Stomach (tissue), 9 donors: ENCODE results near the gene SLC35D2. TPM values are rescaled to one million over a fixed set of nuclear protein-coding genes. Genes with fewer than 3 reads are reported as not detected.
A peak's percentile ranks its signal among the peaks of the same experiment; 100 is the strongest.

Experiments
- DNase-seq, 2 donors: peaks; one replicate each; pipeline versions ENCODE4 v3.0.0 to v3.0.0-alpha.2; 2013 to 2019
- H3K27ac ChIP-seq, 5 donors: fragments of 200-600 bp in 4 of 5; sonication (generic) in 4 of 5; one replicate each; pipeline ENCODE4 v1.5.1; 2013 to 2019; ENCODE audit warnings: mild to moderate bottlenecking in 1 of 5, moderate library complexity in 1 of 5
- H3K27me3 ChIP-seq, 3 donors: fragments of 200-600 bp; sonication (generic); one replicate each; pipeline ENCODE4 v1.5.1; 2017 to 2019; ENCODE audit warnings: mixed run types in 1 of 3
- H3K36me3 ChIP-seq, 4 donors: fragments of 200-600 bp; sonication (generic); 1 replicate in 3 of 4; 2 replicates in 1 of 4; pipeline ENCODE4 v1.5.1; 2016 to 2019
- H3K4me1 ChIP-seq, 4 donors: fragments of 200-600 bp; sonication (generic); one replicate each; pipeline ENCODE4 v1.5.1; 2016 to 2019
- H3K4me3 ChIP-seq, 4 donors: fragments of 200-600 bp; sonication (generic) in 3 of 4; one replicate each; pipeline ENCODE4 v1.5.1; 2016 to 2019; ENCODE audit warnings: mild to moderate bottlenecking in 1 of 4
- H3K9me3 ChIP-seq, 4 donors: fragments of 200-600 bp; sonication (generic); one replicate each; pipeline ENCODE4 v1.5.1; 2016 to 2019
- EP300 ChIP-seq: sonication (generic); formaldehyde crosslinking; IDR thresholded peaks from one replicate; pipeline ENCODE4 v1.6.1; 2017; ENCODE audit warnings: antibody characterized with exemption
- POLR2A ChIP-seq, 4 donors: fragments of 450-650 bp; IDR thresholded peaks; one replicate each; pipeline ENCODE4 v1.6.1; 2016; ENCODE audit warnings: antibody characterized with exemption in 4 of 4, control low read depth in 2 of 4, mild to moderate bottlenecking in 1 of 4, moderate library complexity in 1 of 4
- POLR2AphosphoS5 ChIP-seq, 3 donors: sonication (generic); formaldehyde crosslinking; IDR thresholded peaks; one replicate each; pipeline ENCODE4 v1.6.1; 2016; ENCODE audit warnings: antibody characterized with exemption in 3 of 3
- WGBS, 5 donors: extraction: QIAGEN DNeasy Blood & Tissue Kit in 3 of 5; methylation state at CpG; one replicate each; pipeline versions ENCODE4 v1.1.5 to v1.1.7; 2013 to 2018; 5-methylcytosine and 5-hydroxymethylcytosine counted together
- intact Hi-C: fragments of 100-400 bp; cut with DNase I; formaldehyde crosslinking; loops from one replicate; pipeline ENCODE4 v1.15.1; 2023; ENCODE audit warnings: low total_unique reads
- polyA plus RNA-seq, 3 donors: library from polyadenylated mRNA; stranded (reverse); fragments of 200-250 nt; gene quantifications; one replicate each; pipeline ENCODE4 v1.2.3, GENCODE V29; 2013
- total RNA-seq, 5 donors: library from RNA; depleted of rRNA; stranded (reverse); fragments of >200 nt; gene quantifications; one replicate each; pipeline versions ENCODE4 v1.1.0 to v1.2.3, GENCODE V29; 2014 to 2016
- TF ChIP-seq, protein P1 (sequence below), 7 experiments: fragments of 450-650 bp in 4 of 7; fragments of 200-600 bp in 3 of 7; sonication (generic) in 3 of 7; IDR thresholded peaks; one replicate each; pipeline ENCODE4 v1.5.1; 2016 to 2019; ENCODE audit warnings: antibody characterized with exemption in 7 of 7, control low read depth in 2 of 7, mild to moderate bottlenecking in 1 of 7
- donor health status: healthy with polysubstance abuse.
- donor health status: Bipolar disorder and iron deficiency.
- donor health status: healthy.

The SLC35D2 gene
- total and polyA plus RNA-seq, 8 donors = 13.8 to 43.3 (median 22.4) TPM

DNA sequence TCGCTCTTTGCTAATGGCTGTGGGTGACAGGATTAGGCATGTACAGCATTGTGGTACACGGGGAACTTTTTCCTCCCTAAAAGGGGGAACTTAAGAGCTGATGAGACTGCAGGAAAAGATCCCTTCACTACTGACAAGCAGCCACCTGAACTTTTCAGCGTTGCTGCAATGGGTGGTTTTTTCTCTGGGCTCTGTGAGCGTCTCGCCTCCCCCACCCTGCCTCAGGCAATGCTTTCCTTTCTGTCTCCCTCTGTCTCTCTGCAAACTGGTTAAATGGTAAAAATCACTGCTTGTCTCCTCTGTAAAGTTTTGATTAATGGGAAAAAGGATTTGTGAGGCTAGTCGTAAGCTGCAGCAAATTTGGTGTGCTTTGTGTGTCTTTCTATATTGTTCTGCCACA is 101.9 kb downstream of the SLC35D2 start:
- intact Hi-C loops = no loop called here
- 81 to 96% (median 89%) methylated on average over 6 of the region's 6 CpGs for WGBS, 5 donors
- Histone ChIP-seq H3K36me3 (no peaks in the 10 kb centered on the region), H3K9me3 (peaks cover 0 to 7% (median 2%) of the 10 kb centered on the region in 4 donors), H3K4me1 (no peaks in the 10 kb centered on the region), H3K27ac (no peak overlapping the region), H3K4me3 (no peak overlapping the region), H3K27me3 (no peaks in the 10 kb centered on the region)
- no peak for DNase-seq
- TF ChIP-seq POLR2A (IDR thresholded peaks at IDR 0.05) = no peak
- TF ChIP-seq, protein P1, sequence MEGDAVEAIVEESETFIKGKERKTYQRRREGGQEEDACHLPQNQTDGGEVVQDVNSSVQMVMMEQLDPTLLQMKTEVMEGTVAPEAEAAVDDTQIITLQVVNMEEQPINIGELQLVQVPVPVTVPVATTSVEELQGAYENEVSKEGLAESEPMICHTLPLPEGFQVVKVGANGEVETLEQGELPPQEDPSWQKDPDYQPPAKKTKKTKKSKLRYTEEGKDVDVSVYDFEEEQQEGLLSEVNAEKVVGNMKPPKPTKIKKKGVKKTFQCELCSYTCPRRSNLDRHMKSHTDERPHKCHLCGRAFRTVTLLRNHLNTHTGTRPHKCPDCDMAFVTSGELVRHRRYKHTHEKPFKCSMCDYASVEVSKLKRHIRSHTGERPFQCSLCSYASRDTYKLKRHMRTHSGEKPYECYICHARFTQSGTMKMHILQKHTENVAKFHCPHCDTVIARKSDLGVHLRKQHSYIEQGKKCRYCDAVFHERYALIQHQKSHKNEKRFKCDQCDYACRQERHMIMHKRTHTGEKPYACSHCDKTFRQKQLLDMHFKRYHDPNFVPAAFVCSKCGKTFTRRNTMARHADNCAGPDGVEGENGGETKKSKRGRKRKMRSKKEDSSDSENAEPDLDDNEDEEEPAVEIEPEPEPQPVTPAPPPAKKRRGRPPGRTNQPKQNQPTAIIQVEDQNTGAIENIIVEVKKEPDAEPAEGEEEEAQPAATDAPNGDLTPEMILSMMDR (IDR thresholded peaks at IDR 0.05) = no peak
- no peak for TF ChIP-seq POLR2AphosphoS5 (IDR thresholded peaks at IDR 0.05)
- TF ChIP-seq EP300 = no peak

DNA sequence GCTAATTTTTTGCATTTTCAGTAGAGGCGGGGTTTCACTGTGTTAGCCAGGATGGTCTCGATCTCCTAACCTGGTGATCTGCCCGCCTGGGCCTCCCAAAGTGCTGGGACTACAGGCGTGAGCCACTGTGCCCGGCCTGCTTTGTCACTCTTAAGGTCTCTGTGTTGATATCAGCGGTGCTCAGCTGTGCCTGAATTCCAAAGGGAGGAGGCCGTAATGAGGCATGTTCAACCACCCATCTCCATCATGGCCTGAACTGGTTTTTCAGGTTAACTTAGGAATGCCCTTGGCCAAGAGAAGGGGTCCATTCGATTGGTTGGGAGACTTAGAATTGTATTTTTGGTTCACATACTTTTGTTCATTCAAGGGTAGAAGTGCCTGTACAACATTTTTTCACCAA is 103.6 kb downstream of the SLC35D2 start:
- Histone ChIP-seq H3K27ac (no peak overlapping the region), H3K36me3 (no peaks in the 10 kb centered on the region), H3K9me3 (peaks cover 0 to 16% (median 9%) of the 10 kb centered on the region in 4 donors), H3K4me1 (no peaks in the 10 kb centered on the region), H3K4me3 (no peak overlapping the region), H3K27me3 (no peaks in the 10 kb centered on the region)
- TF ChIP-seq POLR2A (IDR thresholded peaks at IDR 0.05) (no peak), POLR2AphosphoS5 (IDR thresholded peaks at IDR 0.05) (no peak), EP300 (no peak)
- TF ChIP-seq, protein P1 (IDR thresholded peaks at IDR 0.05) = no peak
- peak in 1 of 2 donors; percentile 36 for DNase-seq
- 60 to 80% (median 69%) methylated on average over 6 to 8 of the region's 8 CpGs for WGBS, 5 donors
- intact Hi-C loops = no loop called here

DNA sequence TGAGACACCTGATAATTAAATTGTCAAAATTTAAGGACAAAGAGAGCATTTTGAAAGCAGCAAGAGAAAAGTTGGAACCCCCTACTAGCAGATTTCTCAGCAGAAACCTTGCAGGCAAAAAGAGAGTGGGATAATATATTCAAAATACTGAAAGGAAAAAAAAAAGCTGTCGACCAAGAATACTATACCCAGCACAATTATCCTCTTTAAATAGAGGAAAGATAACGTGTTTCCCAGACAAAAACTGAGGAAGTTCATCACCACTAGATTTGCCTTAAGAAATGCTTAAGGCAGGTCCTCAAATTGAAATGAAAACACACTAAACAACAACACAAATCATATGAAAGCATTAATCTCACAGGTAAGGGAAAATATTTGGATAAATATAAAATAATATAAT is 108.6 kb downstream of the SLC35D2 start:
- Histone ChIP-seq H3K9me3 (peaks cover 3 to 27% (median 20%) of the 10 kb centered on the region in 4 donors), H3K27me3 (no peaks in the 10 kb centered on the region), H3K36me3 (no peaks in the 10 kb centered on the region), H3K4me1 (no peaks in the 10 kb centered on the region), H3K4me3 (no peak overlapping the region), H3K27ac (no peak overlapping the region)
- intact Hi-C loops = no loop called here
- no peak for DNase-seq
- 62 to 83% (median 68%) methylated on average over 2 of the region's 2 CpGs for WGBS, 5 donors
- TF ChIP-seq POLR2AphosphoS5 (IDR thresholded peaks at IDR 0.05) = no peak

Other genes starting within 250 kb of the SLC35D2 start
- gene HSD17B3, start 81.5 kb downstream of the SLC35D2 start, total RNA-seq = under 1 TPM in 1 of 5 donors, not detected in 4; 0.55 TPM
- 1 to 10 TPM; 1.1 to 4.6 (median 3.0) TPM for gene HSD17B3, start 81.5 kb downstream of the SLC35D2 start, polyA plus RNA-seq
- 1 to 10 TPM in 3 of 5 donors, under 1 TPM in 1, not detected in 1; 0.58 to 9.8 (median 5.4) TPM for gene ZNF367, start 34.7 kb upstream of the SLC35D2 start, total RNA-seq
- 1 to 10 TPM; 1.6 to 1.9 (median 1.8) TPM for gene ZNF367, start 34.7 kb upstream of the SLC35D2 start, polyA plus RNA-seq
- 10 to 100 TPM in 2 of 5 donors, 1 to 10 TPM in 2, under 1 TPM in 1; 0.58 to 45.1 (median 9.2) TPM for gene HABP4, start 66.5 kb upstream of the SLC35D2 start, total RNA-seq
- 10 to 100 TPM in 2 of 3 donors, 1 to 10 TPM in 1; 9.6 to 13.2 (median 10.2) TPM for gene HABP4, start 66.5 kb upstream of the SLC35D2 start, polyA plus RNA-seq
- 10 to 100 TPM in 4 of 5 donors, 1 to 10 TPM in 1; 9.3 to 31.9 (median 17.4) TPM for gene CDC14B, start 236.1 kb upstream of the SLC35D2 start, total RNA-seq
- gene CDC14B, start 236.1 kb upstream of the SLC35D2 start, polyA plus RNA-seq = 10 to 100 TPM in 2 of 3 donors, 1 to 10 TPM in 1; 4.1 to 17.0 (median 11.1) TPM